SJCRH30 (cell line): Measurements from ENCODE around the gene PPP4R4. TPM values are rescaled to one million over a fixed set of nuclear protein-coding genes. Genes with fewer than 3 reads are reported as not detected.

Experiments used
- DNase-seq, 2 experiments: peaks; one replicate each; pipeline ENCODE4 v3.0.0-alpha.2; 2015 to 2020
- H3K27ac ChIP-seq: fragments of 250-450 bp; sonication (Bioruptor Pico); 2 replicates; pipeline ENCODE4 v1.5.1; 2020; ENCODE audit warnings: mild to moderate bottlenecking, moderate library complexity
- H3K27me3 ChIP-seq: fragments of 250-450 bp; sonication (Bioruptor Pico); 2 replicates; pipeline ENCODE4 v1.5.1; 2020; ENCODE audit warnings: mild to moderate bottlenecking, moderate library complexity
- H3K36me3 ChIP-seq: fragments of 250-450 bp; sonication (Bioruptor Pico); 2 replicates; pipeline ENCODE4 v1.5.1; 2020; ENCODE audit warnings: mild to moderate bottlenecking, moderate library complexity
- H3K4me1 ChIP-seq: fragments of 250-450 bp; sonication (Bioruptor Pico); 2 replicates; pipeline ENCODE4 v1.5.1; 2020; ENCODE audit warnings: mild to moderate bottlenecking, moderate library complexity
- H3K4me3 ChIP-seq: fragments of 250-450 bp; sonication (Bioruptor Pico); 2 replicates; pipeline ENCODE4 v1.5.1; 2020; ENCODE audit warnings: mild to moderate bottlenecking, moderate library complexity
- H3K9me3 ChIP-seq: fragments of 250-450 bp; sonication (Bioruptor Pico); replicated peaks from 2 replicates; pipeline ENCODE4 v1.5.1; 2020; ENCODE audit warnings: mild to moderate bottlenecking, moderate library complexity
- total RNA-seq: library from RNA; depleted of rRNA; stranded (reverse); fragments of >200 nt; shearing (Covaris generic); gene quantifications from 2 replicates; pipeline ENCODE4 v1.2.3, GENCODE V29; 2014; rRNA removed

Gene PPP4R4
- 35.5 and 47.1 TPM in 2 replicates for total RNA-seq

DNA sequence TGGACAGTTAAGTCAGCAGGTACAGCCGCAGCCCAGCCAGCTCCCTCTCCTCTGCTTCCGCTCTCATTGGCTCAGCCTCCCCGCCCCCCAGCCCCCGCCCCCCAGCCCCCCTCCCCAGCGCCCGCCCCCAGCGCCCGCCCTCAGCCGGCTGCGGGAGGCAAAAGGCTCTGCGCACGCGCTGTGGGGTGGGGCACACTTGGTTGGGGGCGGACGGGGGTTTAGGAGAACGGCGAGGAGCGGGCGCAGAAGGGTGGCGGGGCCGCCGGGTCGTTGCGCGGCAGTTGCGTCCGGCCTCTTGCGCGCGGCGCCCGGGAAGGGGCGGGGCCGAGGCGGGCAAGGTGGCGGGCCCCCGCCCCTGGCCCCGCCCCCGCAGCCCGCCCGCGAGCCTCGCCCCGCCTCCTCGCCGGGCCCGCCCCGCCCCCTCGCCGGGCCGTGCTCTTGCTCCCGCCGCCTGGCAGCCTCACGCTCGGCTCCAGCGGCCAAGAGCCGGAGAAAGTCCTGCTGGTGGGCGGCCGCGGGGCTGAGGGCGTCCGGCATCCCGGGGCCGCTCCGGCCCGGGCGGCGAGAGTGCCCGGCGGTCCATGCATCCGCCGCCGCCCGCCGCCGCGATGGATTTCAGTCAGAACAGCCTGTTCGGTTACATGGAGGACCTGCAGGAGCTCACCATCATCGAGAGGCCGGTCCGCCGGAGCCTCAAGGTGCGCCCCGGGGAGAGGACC, at the start of gene PPP4R4:
Gene PPP4R4 (plus strand): TSS at position 438 of the 719 bp plus-strand sequence. CDS start 144 bp downstream, at position 582.
- Histone ChIP-seq H3K9me3 (no peaks in the 10 kb centered on the region), H3K4me1 (peaks cover 22% of the 10 kb centered on the region), H3K4me3 (peak within 1 kb of the TSS; percentile 98), H3K36me3 (no peaks in the 10 kb centered on the region), H3K27me3 (no peaks in the 10 kb centered on the region), H3K27ac (peak within 1 kb of the TSS; percentile 95)
- DNase-seq: peak; percentile 96 to 97

DNA sequence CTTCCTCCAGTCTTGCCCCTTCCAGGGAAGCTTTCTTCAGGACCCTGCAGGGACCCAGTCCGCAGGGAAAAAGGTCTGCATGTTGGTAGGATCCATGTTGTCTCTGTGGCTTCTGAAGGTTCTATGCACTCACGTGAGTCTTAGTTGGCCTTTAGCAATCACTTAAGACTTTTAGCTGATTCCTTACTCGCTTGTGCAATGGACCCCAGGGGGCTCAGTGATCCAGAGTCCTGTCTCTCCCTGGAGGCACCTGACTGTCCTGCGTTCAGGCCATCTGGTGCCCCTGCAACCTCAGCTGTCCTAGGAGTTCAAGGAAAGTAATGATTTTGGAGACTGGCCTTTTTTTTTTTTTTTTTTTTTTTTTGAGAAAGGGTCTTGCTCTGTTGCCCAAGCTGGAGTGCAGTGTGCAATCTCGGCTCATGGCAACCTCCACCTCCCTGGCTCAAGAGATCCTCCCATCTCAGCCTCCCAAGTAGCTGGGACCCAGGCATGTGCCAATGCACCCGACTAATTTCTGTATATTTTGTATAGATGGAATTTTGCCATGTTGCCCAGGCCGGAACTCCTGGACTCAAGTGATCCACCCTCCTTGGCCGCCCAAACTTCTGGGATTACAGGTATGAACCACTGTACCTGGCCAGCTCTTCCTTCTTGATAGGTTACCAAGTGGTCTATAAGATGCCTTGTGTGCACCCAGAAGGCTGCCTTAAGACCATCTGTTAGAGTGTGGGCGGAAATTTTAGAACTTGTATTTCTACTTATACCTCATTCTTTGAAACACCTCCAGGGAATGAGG, 49.3 kb upstream of the PPP4R4 start:
- no peak for DNase-seq
- Histone ChIP-seq H3K4me3 (no peak overlapping the region), H3K4me1 (no peaks in the 10 kb centered on the region), H3K27ac (no peak overlapping the region), H3K9me3 (no peaks in the 10 kb centered on the region), H3K36me3 (no peaks in the 10 kb centered on the region), H3K27me3 (no peaks in the 10 kb centered on the region)

GRCh38 chr14:94125659-94126418, 48.3 kb upstream of the PPP4R4 start:
- no peaks in the 10 kb centered on the region for H3K9me3 ChIP-seq
- no peak overlapping the region for H3K4me3 ChIP-seq
- no peaks in the 10 kb centered on the region for H3K36me3 ChIP-seq
- no peak overlapping the region for H3K27ac ChIP-seq
- DNase-seq: no peak
- no peaks in the 10 kb centered on the region for H3K4me1 ChIP-seq
- H3K27me3 ChIP-seq: no peaks in the 10 kb centered on the region

- H3K36me3 ChIP-seq: no peaks in the 10 kb centered on the region
- no peak overlapping the region for H3K27ac ChIP-seq
- DNase-seq: no peak
- no peak overlapping the region for H3K4me3 ChIP-seq
- H3K9me3 ChIP-seq: no peaks in the 10 kb centered on the region
- H3K4me1 ChIP-seq: no peaks in the 10 kb centered on the region
- H3K27me3 ChIP-seq: no peaks in the 10 kb centered on the region
Measured at GRCh38 chr14:94126419-94126677, 47.8 kb upstream of the PPP4R4 start.

DNA sequence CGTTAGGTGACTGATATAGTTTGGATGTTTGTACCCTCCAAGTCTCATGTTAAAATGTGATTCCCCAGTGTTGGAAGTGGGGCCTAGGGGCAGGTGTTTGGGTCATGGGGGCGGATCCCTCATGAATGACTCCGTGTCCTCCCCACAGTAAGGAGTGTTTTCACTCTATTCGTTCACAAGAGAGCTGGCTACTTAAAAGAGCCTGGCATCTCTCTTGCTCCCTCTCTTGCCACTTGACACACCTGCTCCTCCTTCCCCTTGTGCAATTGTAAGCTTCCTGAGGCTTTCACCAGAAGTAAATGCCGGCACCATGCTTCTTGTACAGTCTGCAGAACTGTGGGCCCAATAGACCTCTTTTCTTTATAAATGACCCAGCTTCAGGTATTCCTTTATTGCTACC, 47.3 kb upstream of the PPP4R4 start:
- Histone ChIP-seq H3K36me3 (no peaks in the 10 kb centered on the region), H3K27ac (no peak overlapping the region), H3K27me3 (no peaks in the 10 kb centered on the region), H3K9me3 (no peaks in the 10 kb centered on the region), H3K4me3 (no peak overlapping the region), H3K4me1 (no peaks in the 10 kb centered on the region)
- DNase-seq: no peak

GRCh38 chr14:94127330-94127729, 46.8 kb upstream of the PPP4R4 start:
- no peak for DNase-seq
- no peaks in the 10 kb centered on the region for H3K4me1 ChIP-seq
- H3K27me3 ChIP-seq: no peaks in the 10 kb centered on the region
- no peaks in the 10 kb centered on the region for H3K9me3 ChIP-seq
- no peak overlapping the region for H3K27ac ChIP-seq
- H3K4me3 ChIP-seq: no peak overlapping the region
- H3K36me3 ChIP-seq: no peaks in the 10 kb centered on the region

GRCh38 chr14:94128216-94128839, 45.8 kb upstream of the PPP4R4 start:
- DNase-seq: no peak
- no peaks in the 10 kb centered on the region for H3K27me3 ChIP-seq
- H3K27ac ChIP-seq: no peak overlapping the region
- no peak overlapping the region for H3K4me3 ChIP-seq
- H3K9me3 ChIP-seq: no peaks in the 10 kb centered on the region
- no peaks in the 10 kb centered on the region for H3K36me3 ChIP-seq
- no peaks in the 10 kb centered on the region for H3K4me1 ChIP-seq

GRCh38 chr14:94129111-94129757, 44.9 kb upstream of the PPP4R4 start, which contains the start of gene IFI27L2:
Gene IFI27L2 (minus strand): TSS chr14:94129604. CDS start chr14:94129564, 40 bp downstream.
- peak; percentile 81 to 89 for DNase-seq
- Histone ChIP-seq H3K27ac (no peak within 1 kb of the TSS; the same call in 1 of the 2 replicates), H3K9me3 (no peaks in the 10 kb centered on the region), H3K36me3 (no peaks in the 10 kb centered on the region), H3K27me3 (no peaks in the 10 kb centered on the region), H3K4me1 (no peaks in the 10 kb centered on the region), H3K4me3 (peak within 1 kb of the TSS; percentile 56)

- DNase-seq: peak; percentile 26 to 73
- peak overlapping the region; percentile 56 for H3K4me3 ChIP-seq
- no peaks in the 10 kb centered on the region for H3K27me3 ChIP-seq
- no peaks in the 10 kb centered on the region; the same call in 1 of the 2 replicates for H3K9me3 ChIP-seq
- H3K4me1 ChIP-seq: no peaks in the 10 kb centered on the region
- H3K27ac ChIP-seq: no peak overlapping the region
- no peaks in the 10 kb centered on the region for H3K36me3 ChIP-seq
Measured at GRCh38 chr14:94129758-94130414, 44.2 kb upstream of the PPP4R4 start.

DNA sequence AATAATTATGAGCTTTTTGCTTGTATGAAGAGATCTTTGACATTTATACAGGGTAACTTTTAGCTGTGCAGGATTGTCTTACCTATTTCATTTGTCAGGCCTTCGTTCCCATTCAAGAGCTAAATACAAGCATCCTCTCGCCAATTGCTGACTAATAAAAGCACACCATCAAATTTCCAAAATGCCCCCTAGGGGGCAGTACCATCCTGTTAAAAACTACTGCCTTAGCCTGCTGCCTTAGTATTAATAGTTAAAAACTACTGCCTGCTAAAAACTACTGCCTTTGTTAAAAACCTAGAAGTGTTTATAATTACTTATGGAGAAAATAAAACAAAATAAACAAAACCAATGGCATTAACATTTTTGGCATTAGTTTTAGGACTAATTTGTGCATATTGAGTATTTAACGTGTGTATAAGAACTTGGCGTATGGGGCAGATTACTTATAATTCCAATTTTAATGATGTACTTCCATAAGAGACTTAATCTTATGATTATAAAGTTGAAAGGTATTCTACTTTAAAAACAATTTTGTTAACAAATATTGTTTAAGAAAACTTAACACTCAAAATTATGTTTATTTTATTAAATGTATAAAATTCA, 41.7 kb upstream of the PPP4R4 start:
- peaks cover 7% of the 10 kb centered on the region for H3K9me3 ChIP-seq
- H3K4me3 ChIP-seq: no peak overlapping the region
- H3K27ac ChIP-seq: no peak overlapping the region
- H3K36me3 ChIP-seq: no peaks in the 10 kb centered on the region
- H3K27me3 ChIP-seq: no peaks in the 10 kb centered on the region
- DNase-seq: peak; percentile 59 to 88
- H3K4me1 ChIP-seq: no peaks in the 10 kb centered on the region

DNA sequence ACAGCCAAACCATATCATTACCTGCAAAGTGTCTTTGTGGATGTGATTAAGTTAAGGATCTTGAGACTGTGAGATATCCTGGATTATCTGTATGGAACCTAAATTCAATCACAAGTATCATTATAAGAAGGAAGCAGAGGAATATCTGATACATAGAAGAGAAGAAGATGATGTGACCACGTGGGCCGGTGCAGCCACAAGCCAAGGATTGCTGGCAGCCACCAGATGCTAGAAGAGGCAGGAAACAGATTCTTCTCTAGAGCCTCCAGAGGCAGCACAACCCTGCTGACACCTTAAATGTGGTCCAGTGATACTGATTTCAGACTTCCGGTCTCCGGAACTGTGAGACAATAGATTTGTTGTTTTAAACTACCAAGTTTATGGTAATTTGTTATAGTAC, 38.6 kb upstream of the PPP4R4 start:
- no peak overlapping the region for H3K27ac ChIP-seq

GRCh38 chr14:94136575-94137331, 37.4 kb upstream of the PPP4R4 start:
- Histone ChIP-seq H3K4me3 (no peak overlapping the region), H3K9me3 (peaks cover 7% of the 10 kb centered on the region), H3K36me3 (no peaks in the 10 kb centered on the region), H3K27ac (no peak overlapping the region), H3K4me1 (no peaks in the 10 kb centered on the region), H3K27me3 (peaks cover 6% of the 10 kb centered on the region; the same call in 1 of the 2 replicates)
- DNase-seq: peak; percentile 85 to 93

More for the DNA sequence above, 38.6 kb upstream of the PPP4R4 start:
- Histone ChIP-seq H3K36me3 (no peaks in the 10 kb centered on the region), H3K27me3 (peaks cover 6% of the 10 kb centered on the region; the same call in 1 of the 2 replicates), H3K9me3 (peaks cover 7% of the 10 kb centered on the region), H3K4me1 (no peaks in the 10 kb centered on the region), H3K4me3 (no peak overlapping the region)
- DNase-seq: no peak

DNA sequence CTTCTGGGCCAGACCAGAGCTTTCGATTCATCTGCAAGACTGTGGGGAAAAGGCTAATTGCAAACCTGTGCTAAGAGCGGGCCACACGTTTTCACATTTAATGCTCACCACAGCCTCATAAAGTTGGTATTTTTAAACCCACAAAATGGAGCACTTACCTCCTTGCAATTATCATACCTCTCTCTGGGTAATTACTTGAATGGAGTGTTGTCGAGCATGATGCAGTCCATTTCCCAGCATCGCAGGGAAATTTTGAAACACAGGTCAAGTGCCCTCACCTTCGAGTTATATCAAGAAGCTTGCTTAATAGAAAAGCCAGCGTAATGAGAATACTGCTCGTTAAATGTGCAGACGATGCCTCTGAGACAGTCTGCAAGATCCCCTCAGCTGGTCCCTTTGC, 35.9 kb upstream of the PPP4R4 start:
- peaks cover 6% of the 10 kb centered on the region; the same call in 1 of the 2 replicates for H3K27me3 ChIP-seq
- H3K36me3 ChIP-seq: no peaks in the 10 kb centered on the region
- no peak for DNase-seq
- no peak overlapping the region for H3K27ac ChIP-seq
- no peaks in the 10 kb centered on the region for H3K4me1 ChIP-seq
- H3K9me3 ChIP-seq: peaks cover 7% of the 10 kb centered on the region
- no peak overlapping the region for H3K4me3 ChIP-seq
